SK-N-SH treated with all-trans-retinoic acid at 6 μM for 48 hours (cell line): ENCODE data around the gene NME7.

Experiments used
- BACH2 ChIP-seq: fragments of 250-450 bp; sonication (Bioruptor Pico); IDR thresholded peaks from 2 replicates; pipeline ENCODE4 v1.9.0; 2021; ENCODE audit warnings: mild to moderate bottlenecking, borderline replicate concordance
- GLIS3 ChIP-seq: fragments of 250-450 bp; sonication (Bioruptor Pico); IDR thresholded peaks from 2 replicates; pipeline ENCODE4 v1.5.0; 2020; ENCODE audit warnings: mild to moderate bottlenecking, moderate library complexity
- TOX ChIP-seq: fragments of 250-450 bp; sonication (Bioruptor Pico); IDR thresholded peaks from 2 replicates; pipeline ENCODE4 v1.8.0; 2021; ENCODE audit warnings: mild to moderate bottlenecking, moderate library complexity, borderline replicate concordance
- ZFP3 ChIP-seq: fragments of 250-450 bp; sonication (Bioruptor Pico); IDR thresholded peaks from 2 replicates; pipeline ENCODE4 v1.5.0; 2020; ENCODE audit warnings: mild to moderate bottlenecking, moderate library complexity
- TF ChIP-seq, protein P1 (sequence below): fragments of 250-450 bp; sonication (Bioruptor Pico); IDR thresholded peaks from 2 replicates; pipeline ENCODE4 v1.8.0; 2020; ENCODE audit warnings: mild to moderate bottlenecking, moderate library complexity, borderline replicate concordance
- TF ChIP-seq, protein P2 (sequence below): fragments of 250-450 bp; sonication (Bioruptor Pico); IDR thresholded peaks from 2 replicates; pipeline ENCODE4 v1.8.0; 2021; ENCODE audit warnings: low read depth, mild to moderate bottlenecking, moderate library complexity, borderline replicate concordance

DNA sequence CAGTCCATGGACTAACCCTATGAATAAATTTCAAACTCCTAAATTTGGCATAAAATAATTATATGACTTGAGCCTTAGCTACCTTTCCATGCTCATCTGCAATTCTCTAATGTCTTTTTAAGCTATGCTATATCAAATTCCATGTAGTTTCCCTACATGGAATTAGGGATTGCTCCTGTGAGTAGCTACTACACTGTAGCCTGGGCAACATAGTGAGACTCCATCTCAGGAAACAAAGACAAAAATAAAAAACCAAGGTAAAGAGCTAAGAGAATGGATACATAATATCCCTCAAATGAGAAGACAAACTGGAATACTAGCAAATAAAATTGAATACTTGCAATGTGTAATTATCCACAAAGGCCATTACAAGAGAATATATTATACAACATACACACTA, 223.6 kb downstream of the NME7 start:
- TF ChIP-seq, protein P1, sequence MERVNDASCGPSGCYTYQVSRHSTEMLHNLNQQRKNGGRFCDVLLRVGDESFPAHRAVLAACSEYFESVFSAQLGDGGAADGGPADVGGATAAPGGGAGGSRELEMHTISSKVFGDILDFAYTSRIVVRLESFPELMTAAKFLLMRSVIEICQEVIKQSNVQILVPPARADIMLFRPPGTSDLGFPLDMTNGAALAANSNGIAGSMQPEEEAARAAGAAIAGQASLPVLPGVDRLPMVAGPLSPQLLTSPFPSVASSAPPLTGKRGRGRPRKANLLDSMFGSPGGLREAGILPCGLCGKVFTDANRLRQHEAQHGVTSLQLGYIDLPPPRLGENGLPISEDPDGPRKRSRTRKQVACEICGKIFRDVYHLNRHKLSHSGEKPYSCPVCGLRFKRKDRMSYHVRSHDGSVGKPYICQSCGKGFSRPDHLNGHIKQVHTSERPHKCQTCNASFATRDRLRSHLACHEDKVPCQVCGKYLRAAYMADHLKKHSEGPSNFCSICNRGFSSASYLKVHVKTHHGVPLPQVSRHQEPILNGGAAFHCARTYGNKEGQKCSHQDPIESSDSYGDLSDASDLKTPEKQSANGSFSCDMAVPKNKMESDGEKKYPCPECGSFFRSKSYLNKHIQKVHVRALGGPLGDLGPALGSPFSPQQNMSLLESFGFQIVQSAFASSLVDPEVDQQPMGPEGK: no peak
- no peak for TF ChIP-seq BACH2 (CRISPR knock-in tag)
- TF ChIP-seq, protein P2, sequence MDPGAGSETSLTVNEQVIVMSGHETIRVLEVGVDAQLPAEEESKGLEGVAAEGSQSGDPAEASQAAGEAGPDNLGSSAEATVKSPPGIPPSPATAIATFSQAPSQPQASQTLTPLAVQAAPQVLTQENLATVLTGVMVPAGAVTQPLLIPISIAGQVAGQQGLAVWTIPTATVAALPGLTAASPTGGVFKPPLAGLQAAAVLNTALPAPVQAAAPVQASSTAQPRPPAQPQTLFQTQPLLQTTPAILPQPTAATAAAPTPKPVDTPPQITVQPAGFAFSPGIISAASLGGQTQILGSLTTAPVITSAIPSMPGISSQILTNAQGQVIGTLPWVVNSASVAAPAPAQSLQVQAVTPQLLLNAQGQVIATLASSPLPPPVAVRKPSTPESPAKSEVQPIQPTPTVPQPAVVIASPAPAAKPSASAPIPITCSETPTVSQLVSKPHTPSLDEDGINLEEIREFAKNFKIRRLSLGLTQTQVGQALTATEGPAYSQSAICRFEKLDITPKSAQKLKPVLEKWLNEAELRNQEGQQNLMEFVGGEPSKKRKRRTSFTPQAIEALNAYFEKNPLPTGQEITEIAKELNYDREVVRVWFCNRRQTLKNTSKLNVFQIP (CRISPR knock-in tag): no peak
- no peak for TF ChIP-seq GLIS3 (CRISPR knock-in tag)
- TF ChIP-seq TOX (CRISPR knock-in tag): no peak
- no peak for TF ChIP-seq ZFP3 (CRISPR knock-in tag)
